Effector memory CD8-positive, alpha-beta T cell (primary cell): Measurements from ENCODE around the gene TARBP2.

Experiments
- ATAC-seq: fragments of 150-1000 bp; cut with Tn5 transposase; replicated peaks from 2 replicates; pipeline ENCODE4 v1.10.0; 2021; ENCODE audit warnings: mild to moderate bottlenecking, moderate library complexity
- DNase-seq, 3 experiments: peaks; one replicate each; pipeline ENCODE4 v3.0.0; 2021
- H3K27ac Mint-ChIP-seq, 2 donors: one replicate each; pipeline ENCODE4 v1.8.0; 2022; ENCODE audit warnings: mild to moderate bottlenecking in 2 of 2, mixed read lengths in 2 of 2, moderate library complexity in 2 of 2
- H3K27me3 Mint-ChIP-seq, 2 donors: one replicate each; pipeline ENCODE4 v1.8.0; 2022; ENCODE audit warnings: mixed read lengths in 2 of 2
- H3K36me3 Mint-ChIP-seq: one replicate; pipeline ENCODE4 v1.8.0; 2022; ENCODE audit warnings: mild to moderate bottlenecking, moderate library complexity, mixed read lengths; ENCODE audit not compliant: insufficient read depth
- H3K4me1 Mint-ChIP-seq, 2 donors: one replicate each; pipeline ENCODE4 v1.8.0; 2022; ENCODE audit warnings: low read depth in 2 of 2, mixed read lengths in 2 of 2
- H3K4me3 Mint-ChIP-seq, 2 donors: one replicate each; pipeline ENCODE4 v1.8.0; 2022; ENCODE audit warnings: mild to moderate bottlenecking in 2 of 2, mixed read lengths in 2 of 2, moderate library complexity in 2 of 2
- H3K9me3 Mint-ChIP-seq, 2 donors: one replicate each; pipeline ENCODE4 v1.8.0; 2022; ENCODE audit warnings: mixed read lengths in 2 of 2

Gene TARBP2

DNA sequence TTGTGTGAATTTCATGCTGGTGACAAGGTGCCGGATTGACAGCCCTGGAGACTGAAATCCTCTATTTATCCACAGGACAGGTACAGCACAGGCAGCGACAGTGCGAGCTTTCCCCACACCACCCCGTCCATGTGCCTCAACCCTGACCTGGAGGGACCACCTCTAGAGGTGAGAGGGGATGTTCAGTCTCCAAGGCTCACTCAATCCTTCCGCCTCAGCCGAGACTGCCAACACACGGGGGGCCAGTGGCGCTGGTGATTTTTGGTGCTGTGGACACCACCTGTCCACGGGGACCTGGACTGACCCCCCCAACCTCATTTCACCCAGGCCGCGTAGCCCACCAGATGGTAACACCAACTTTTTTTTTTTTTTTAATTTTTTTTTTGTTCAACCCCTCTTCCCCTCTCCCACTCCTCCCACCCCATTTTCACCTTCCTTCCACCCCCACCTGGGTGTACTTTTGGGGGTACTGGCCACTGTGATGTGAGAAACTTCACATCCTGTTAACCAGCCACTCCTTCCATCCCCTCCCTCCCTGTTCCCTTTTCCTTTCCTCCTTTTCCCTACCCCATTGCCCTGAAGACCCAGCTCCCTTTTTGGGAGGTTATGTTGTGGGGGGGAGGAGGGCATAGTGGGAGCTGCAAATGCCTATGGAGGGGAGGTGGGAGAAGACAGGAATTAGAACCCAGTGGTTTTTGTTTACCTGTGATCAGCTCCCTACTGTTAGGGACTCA lies 36.2 kb upstream of the TARBP2 start:
- Mint-ChIP-seq H3K4me1 (peaks cover 23 to 46% of the 10 kb centered on the region in 2 donors), H3K9me3 (no peaks in the 10 kb centered on the region), H3K27ac (peak overlapping the region in 1 of 2 donors; percentile 49), H3K36me3 (peaks cover 100% of the 10 kb centered on the region), H3K27me3 (no peaks in the 10 kb centered on the region), H3K4me3 (no peak overlapping the region)
- ATAC-seq (no peak), DNase-seq (no peak)

DNA sequence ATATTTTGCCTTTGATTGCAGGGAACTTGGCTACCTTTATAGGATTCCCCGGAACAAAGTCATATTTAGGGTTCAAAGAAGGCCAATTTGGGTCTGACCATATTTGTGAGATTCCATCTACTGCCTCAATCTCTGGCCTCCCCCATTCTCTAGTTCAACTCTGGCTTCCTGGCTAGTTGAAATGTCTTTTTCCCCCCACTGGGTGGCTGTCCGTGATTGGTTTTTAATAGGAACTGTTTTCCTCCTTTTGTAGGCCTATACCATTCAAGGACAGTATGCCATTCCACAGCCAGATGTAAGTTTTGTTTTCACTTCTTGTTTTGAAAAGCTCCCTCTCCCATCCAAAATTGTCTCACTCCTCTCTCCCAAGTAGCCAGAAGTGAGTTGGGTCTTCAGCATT lies 35.4 kb upstream of the TARBP2 start:
- Mint-ChIP-seq H3K36me3 (peaks cover 100% of the 10 kb centered on the region), H3K4me3 (no peak overlapping the region), H3K27me3 (no peaks in the 10 kb centered on the region), H3K9me3 (no peaks in the 10 kb centered on the region), H3K4me1 (peaks cover 18 to 43% of the 10 kb centered on the region in 2 donors), H3K27ac (no peak overlapping the region)
- no peak for ATAC-seq
- no peak for DNase-seq

DNA sequence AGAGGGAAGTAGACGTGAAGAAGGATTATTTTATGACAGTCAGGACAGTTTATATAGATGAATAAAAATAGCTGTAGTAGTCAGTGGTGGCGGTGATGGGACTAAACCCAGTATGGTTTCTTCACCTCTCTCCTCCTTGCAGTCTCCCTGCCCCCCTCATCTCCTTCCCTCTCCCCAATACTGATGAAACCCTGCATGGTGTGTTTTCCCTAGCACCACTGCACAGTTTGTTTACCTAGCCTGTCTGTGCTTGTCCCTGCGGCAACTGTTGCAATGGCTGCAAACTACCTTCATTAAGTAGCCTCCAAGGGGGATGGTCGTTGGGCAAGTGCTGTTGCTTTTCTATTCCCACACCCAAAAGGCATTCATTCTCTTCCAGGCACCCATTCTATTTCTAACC lies 34.4 kb upstream of the TARBP2 start:
- H3K4me1 Mint-ChIP-seq, result peaks cover 19 to 43% of the 10 kb centered on the region in 2 donors
- H3K27me3 Mint-ChIP-seq, result no peaks in the 10 kb centered on the region
- no peaks in the 10 kb centered on the region for H3K9me3 Mint-ChIP-seq
- ATAC-seq (no peak), DNase-seq (no peak)
- peaks cover 100% of the 10 kb centered on the region for H3K36me3 Mint-ChIP-seq
- H3K27ac Mint-ChIP-seq, result peak overlapping the region in 1 of 2 donors; percentile 4
- H3K4me3 Mint-ChIP-seq, result no peak overlapping the region

DNA sequence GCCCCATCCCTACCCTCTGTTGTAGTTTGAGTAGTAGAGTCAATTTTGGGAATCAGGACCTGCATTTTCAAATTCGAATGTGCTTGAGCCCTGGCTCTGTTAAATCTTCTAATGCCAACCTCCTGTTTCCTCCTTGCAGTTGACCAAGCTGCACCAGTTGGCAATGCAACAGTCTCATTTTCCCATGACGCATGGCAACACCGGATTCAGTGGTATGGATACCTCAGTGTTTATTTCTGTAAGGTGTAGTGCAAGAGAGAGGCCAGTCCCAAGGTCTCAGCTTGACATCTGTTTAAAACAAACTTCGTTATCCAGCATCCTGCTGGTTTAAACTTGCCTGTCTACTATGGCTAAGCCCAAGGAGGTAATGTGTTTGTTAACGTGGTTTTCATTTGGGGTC lies 34.0 kb upstream of the TARBP2 start:
- no peak overlapping the region for H3K4me3 Mint-ChIP-seq
- peaks cover 23 to 47% of the 10 kb centered on the region in 2 donors for H3K4me1 Mint-ChIP-seq
- peak overlapping the region; percentile 4 to 26 for H3K27ac Mint-ChIP-seq
- peaks cover 100% of the 10 kb centered on the region for H3K36me3 Mint-ChIP-seq
- DNase-seq (no peak), ATAC-seq (no peak)
- no peaks in the 10 kb centered on the region for H3K27me3 Mint-ChIP-seq
- no peaks in the 10 kb centered on the region for H3K9me3 Mint-ChIP-seq

DNA sequence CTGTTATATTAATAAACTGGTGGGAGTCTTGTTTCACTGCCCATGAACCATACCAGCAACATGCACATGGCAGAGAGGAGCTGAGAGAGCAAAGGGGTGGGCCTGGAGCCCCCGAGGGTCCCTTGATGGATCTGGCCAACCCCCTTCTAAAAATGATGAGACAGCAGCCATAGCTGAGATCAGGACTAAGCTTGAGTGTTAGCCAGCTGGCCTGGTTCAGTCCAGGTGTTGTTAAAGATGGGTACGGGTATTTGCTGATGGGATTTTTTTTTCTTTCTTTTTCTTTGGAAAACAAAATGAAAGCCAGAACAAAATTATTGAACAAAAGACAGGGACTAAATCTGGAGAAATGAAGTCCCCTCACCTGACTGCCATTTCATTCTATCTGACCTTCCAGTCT lies 33.2 kb upstream of the TARBP2 start:
- Mint-ChIP-seq H3K9me3 (no peaks in the 10 kb centered on the region), H3K36me3 (peaks cover 100% of the 10 kb centered on the region), H3K27ac (peak overlapping the region in 1 of 2 donors; percentile 26), H3K27me3 (no peaks in the 10 kb centered on the region), H3K4me3 (no peak overlapping the region), H3K4me1 (peaks cover 26 to 48% of the 10 kb centered on the region in 2 donors)
- ATAC-seq (no peak), DNase-seq (no peak)

DNA sequence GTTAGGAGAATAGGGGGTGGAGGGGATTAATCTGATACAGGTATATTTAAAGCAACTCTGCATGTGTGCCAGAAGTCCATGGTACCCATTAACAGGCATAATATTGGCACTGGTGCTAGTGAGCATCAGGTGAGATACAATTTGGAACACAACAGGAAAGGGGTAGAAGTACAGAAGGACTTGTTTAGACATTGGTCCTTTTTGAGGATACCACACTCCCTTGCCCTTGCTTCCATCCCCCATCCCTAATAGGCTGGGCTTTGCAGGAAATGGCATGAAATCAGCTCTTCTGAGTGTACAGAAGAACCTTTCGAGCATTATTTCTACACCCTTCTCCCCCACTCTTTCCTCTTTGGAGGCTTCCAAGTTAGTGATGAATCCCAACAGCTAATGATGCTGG lies 32.8 kb upstream of the TARBP2 start:
- ATAC-seq (no peak), DNase-seq (no peak)
- peaks cover 28 to 47% of the 10 kb centered on the region in 2 donors for H3K4me1 Mint-ChIP-seq
- no peaks in the 10 kb centered on the region for H3K27me3 Mint-ChIP-seq
- peak overlapping the region in 1 of 2 donors; percentile 65 for H3K27ac Mint-ChIP-seq
- no peaks in the 10 kb centered on the region for H3K9me3 Mint-ChIP-seq
- H3K4me3 Mint-ChIP-seq, result no peak overlapping the region
- peaks cover 100% of the 10 kb centered on the region for H3K36me3 Mint-ChIP-seq

DNA sequence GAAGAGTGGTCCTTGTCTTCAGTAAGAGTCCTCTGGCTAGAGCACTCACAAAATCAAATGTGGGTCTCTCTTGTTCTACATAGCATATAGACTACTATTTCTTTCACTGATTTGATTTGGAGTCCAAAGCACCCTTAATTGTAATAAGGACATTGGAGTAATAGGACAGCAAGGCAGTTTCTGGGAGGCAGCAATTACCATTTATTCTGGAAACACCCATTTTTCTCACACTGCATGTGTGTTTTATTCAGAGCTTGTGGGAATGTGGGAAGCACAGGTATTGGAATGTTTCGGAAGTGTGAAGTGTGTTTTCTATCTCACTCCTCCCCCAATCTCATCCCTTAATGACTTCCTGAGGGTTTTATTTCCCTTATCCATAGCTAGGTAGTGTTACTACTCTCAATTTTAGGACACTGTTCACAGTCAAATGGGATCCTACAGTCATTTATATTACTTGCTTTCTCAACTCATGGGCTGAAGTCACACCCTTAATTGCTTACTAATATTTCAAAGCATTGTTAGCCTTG lies 29.0 kb upstream of the TARBP2 start:
- Mint-ChIP-seq H3K36me3 (peaks cover 100% of the 10 kb centered on the region), H3K9me3 (no peaks in the 10 kb centered on the region), H3K4me3 (no peak overlapping the region), H3K4me1 (peaks cover 29 to 64% of the 10 kb centered on the region in 2 donors), H3K27me3 (no peaks in the 10 kb centered on the region), H3K27ac (peak overlapping the region; percentile 42 to 69)
- DNase-seq (no peak), ATAC-seq (no peak)

DNA sequence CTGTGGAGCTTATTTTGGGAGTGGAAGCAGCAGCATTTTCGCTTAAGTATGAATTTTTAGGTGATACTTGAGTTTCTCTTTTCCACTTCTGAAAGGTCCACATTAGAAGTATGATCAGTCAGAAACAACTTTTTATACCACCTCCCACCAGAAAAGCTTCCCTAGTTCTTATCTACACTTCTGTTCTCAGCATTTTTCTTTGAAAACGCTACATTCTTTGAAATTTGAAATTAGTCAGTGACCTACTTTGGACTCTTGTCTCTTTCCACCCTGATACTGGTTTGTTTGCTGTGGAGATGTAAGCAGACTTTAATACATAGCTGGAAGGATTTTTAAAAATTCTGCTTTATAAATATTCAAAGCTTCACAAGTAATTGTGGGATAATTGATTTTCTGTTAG lies 27.0 kb upstream of the TARBP2 start:
- peak overlapping the region in 1 of 2 donors; percentile 34 for H3K4me3 Mint-ChIP-seq
- no peak for DNase-seq
- H3K27me3 Mint-ChIP-seq, result no peaks in the 10 kb centered on the region
- peak overlapping the region; percentile 49 to 64 for H3K27ac Mint-ChIP-seq
- peaks cover 100% of the 10 kb centered on the region for H3K36me3 Mint-ChIP-seq
- no peaks in the 10 kb centered on the region for H3K9me3 Mint-ChIP-seq
- peaks cover 25 to 58% of the 10 kb centered on the region in 2 donors for H3K4me1 Mint-ChIP-seq
- ATAC-seq, result no peak

DNA sequence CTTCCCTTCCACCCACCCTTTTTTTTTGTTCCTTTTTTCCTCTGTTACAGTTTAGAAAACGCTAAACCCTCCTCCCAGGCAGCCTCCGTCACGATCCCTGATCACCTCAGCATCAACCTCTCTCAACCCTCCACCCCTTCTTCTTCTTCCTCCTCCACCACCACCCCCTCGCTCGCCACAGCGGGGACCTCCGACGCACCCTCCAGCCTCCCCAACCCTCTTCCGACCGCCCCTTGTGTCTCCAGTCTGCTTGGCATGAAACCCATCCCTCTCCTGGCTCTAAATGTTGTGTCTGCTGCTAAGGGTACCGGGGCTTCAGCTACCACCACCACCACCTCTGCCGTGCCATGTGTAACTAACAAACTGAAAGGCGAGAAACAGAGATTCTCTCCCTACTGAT lies 26.3 kb upstream of the TARBP2 start:
- Mint-ChIP-seq H3K4me3 (peak overlapping the region in 1 of 2 donors; percentile 34), H3K4me1 (peaks cover 25 to 58% of the 10 kb centered on the region in 2 donors), H3K27me3 (no peaks in the 10 kb centered on the region), H3K9me3 (no peaks in the 10 kb centered on the region), H3K36me3 (peaks cover 100% of the 10 kb centered on the region), H3K27ac (peak overlapping the region; percentile 64 to 96)
- DNase-seq, result no peak
- ATAC-seq, result peak; percentile 56

DNA sequence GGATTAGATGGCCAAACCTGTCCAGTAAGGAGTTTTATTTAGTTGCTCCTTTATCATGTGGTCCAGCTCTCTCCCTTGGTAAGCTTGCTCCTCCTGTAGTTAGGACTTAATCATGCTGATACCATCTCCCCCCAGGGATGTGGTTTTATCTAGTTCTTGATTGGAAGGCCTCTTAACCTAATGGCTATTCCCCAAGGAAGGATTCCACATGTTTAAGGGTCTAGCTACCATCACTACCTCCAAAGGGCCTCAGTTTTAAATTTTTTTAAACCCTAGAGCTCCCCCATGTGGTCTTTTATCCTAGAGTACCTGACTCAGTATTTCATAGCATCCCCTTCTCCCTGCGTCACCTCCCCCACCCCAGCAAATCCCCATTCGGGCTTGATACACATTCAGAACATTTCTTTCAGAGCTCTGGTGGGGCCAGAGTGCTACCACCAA lies 24.3 kb upstream of the TARBP2 start:
- DNase-seq (no peak), ATAC-seq (peak; percentile 41)
- no peak overlapping the region for H3K4me3 Mint-ChIP-seq
- H3K36me3 Mint-ChIP-seq, result peaks cover 100% of the 10 kb centered on the region
- no peaks in the 10 kb centered on the region for H3K9me3 Mint-ChIP-seq
- H3K4me1 Mint-ChIP-seq, result peaks cover 18 to 48% of the 10 kb centered on the region in 2 donors
- no peaks in the 10 kb centered on the region for H3K27me3 Mint-ChIP-seq
- H3K27ac Mint-ChIP-seq, result peak overlapping the region; percentile 58 to 82

DNA sequence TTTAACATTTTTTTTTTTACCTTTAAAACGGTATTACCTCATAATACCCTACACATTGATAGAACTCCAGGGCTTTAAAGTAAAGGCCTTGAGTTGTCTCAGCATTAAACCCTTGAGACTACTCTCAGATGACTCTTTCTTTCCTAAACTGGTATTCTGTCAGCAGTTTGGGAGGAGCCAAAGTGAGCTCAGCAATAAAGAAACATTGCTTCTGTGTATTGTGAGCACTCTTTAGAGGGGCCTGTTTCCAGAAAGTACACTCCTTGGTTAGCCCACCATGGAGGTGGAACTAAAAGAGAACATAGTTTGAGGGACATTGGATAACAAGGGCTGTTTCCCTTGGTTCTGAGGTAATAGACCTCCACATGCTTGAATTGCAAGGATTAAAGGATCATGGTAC lies 22.2 kb upstream of the TARBP2 start:
- Mint-ChIP-seq H3K9me3 (no peaks in the 10 kb centered on the region), H3K4me1 (peaks cover 12 to 31% of the 10 kb centered on the region in 2 donors), H3K4me3 (no peak overlapping the region), H3K36me3 (peaks cover 99% of the 10 kb centered on the region), H3K27me3 (no peaks in the 10 kb centered on the region), H3K27ac (peak overlapping the region; percentile 56 to 71)
- ATAC-seq, result no peak
- DNase-seq, result no peak

DNA sequence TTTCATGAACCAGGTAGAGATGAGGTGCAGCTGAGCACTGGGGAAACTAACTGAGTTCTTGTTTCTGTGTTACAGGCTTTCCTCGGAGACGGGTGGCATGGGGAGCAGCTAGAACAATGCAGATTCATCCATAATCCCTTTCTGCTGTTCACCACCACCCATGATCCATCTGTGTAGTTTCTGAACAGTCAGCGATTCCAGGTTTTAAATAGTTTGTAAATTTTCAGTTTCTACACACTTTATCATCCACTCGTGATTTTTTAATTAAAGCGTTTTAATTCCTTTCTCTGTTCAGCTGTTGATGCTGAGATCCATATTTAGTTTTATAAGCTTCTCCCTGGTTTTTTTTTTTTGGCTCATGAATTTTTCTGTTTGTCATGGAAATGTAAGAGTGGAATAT lies 21.8 kb upstream of the TARBP2 start:
- H3K4me1 Mint-ChIP-seq, result peaks cover 12 to 26% of the 10 kb centered on the region in 2 donors
- no peak overlapping the region for H3K4me3 Mint-ChIP-seq
- no peak overlapping the region for H3K27ac Mint-ChIP-seq
- no peaks in the 10 kb centered on the region for H3K27me3 Mint-ChIP-seq
- no peak for ATAC-seq
- peaks cover 99% of the 10 kb centered on the region for H3K36me3 Mint-ChIP-seq
- H3K9me3 Mint-ChIP-seq, result no peaks in the 10 kb centered on the region
- DNase-seq, result no peak

DNA sequence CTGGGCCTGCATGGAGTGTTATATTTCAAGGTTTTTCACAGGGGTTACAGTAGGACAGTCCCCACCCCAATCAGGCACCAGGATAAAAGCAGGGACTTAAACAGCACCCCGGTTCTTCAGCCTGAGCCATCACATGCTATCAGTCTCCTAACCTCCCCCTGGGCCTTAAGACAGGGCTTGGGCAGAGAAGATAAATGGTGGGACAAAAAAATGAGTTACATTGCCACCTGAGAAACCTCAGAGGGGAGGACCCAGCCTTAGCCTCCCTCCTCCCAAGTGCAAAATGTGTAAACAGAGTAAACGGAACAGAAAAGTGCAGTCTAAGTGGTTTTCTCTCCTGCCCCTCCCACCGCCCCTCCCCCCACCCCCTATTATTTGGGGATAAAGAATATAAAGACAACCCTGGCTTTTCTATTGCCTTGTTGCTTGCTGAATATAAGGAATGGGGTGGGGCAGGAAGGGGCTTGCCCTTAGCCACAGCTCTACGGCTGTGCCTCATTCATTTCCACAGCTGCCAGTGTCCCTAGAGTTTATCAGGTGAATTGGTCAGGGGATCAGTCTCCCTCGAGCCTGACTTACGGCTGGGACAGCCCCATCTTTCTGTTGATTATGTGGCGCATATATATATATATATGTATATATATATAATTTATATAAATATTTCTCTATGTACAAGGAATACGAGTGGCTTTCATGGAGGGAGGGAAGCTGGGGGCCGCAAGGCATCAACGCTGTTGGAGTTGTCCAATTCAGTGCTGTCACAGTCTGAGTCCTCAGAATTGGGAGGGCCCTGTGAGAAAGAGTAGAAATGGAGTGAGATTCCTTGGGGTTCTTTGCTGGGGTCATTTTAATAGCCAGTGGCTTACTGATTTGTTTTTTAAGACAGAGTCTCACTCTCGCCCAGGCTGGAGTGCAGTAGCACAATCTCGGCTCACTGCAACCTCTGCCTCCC lies 20.3 kb upstream of the TARBP2 start:
- Mint-ChIP-seq H3K36me3 (peaks cover 99% of the 10 kb centered on the region), H3K27ac (peak overlapping the region in 1 of 2 donors; percentile 82), H3K27me3 (no peaks in the 10 kb centered on the region), H3K4me3 (no peak overlapping the region), H3K4me1 (peaks cover 8 to 15% of the 10 kb centered on the region in 2 donors), H3K9me3 (no peaks in the 10 kb centered on the region)
- ATAC-seq (no peak), DNase-seq (no peak)
